B cell (primary cell): ENCODE data around the gene EMID1. TPM values are rescaled to one million over a fixed set of nuclear protein-coding genes. Genes with fewer than 3 reads are reported as not detected.

Source experiments
- ATAC-seq: fragments of 200-7000 bp; cut with Tn5 transposase; one replicate; pipeline ENCODE4 v1.10.0; 2021; ENCODE audit warnings: low read depth, mild to moderate bottlenecking, moderate number of reproducible peaks, moderate library complexity
- CTCF ChIA-PET: fragments of 350-600 bp; sonication (Branson Sonifier 250); formaldehyde crosslinking; loops from one replicate; lab custom pipeline; 2021; ENCODE audit warnings: antibody characterized with exemption, inconsistent platforms; lab: Charles Lee
- POLR2A ChIA-PET: fragments of 350-600 bp; sonication (Branson Sonifier 250); formaldehyde crosslinking; loops from one replicate; lab custom pipeline; 2021; ENCODE audit warnings: antibody characterized with exemption; lab: Charles Lee
- DNase-seq: peaks from one replicate; pipeline ENCODE4 v3.0.0; 2013
- H2AFZ ChIP-seq: 2 replicates; pipeline ENCODE4 v1.6.1; 2012; ENCODE audit warnings: mild to moderate bottlenecking, low read depth, low read length; ENCODE audit not compliant: insufficient read depth, poor library complexity, severe bottlenecking
- H3K27ac ChIP-seq, 2 donors: 1 replicate in 1 of 2; 2 replicates in 1 of 2; pipeline ENCODE4 v1.5.1; 2012 to 2013; ENCODE audit warnings: low read length in 2 of 2, mild to moderate bottlenecking in 2 of 2, moderate library complexity in 1 of 2
- H3K27me3 ChIP-seq, 4 experiments: fragments of 200-600 bp in 1 of 4; sonication (generic) in 1 of 4; replicated peaks in 1 of 4; 1 replicate in 2 of 4; 2 replicates in 2 of 4; pipeline versions ENCODE4 v1.6.1 to v1.7.0; 2013 to 2016; ENCODE audit warnings: low read length in 3 of 4, mild to moderate bottlenecking in 2 of 4, mixed read lengths in 1 of 4, moderate library complexity in 1 of 4; ENCODE audit not compliant: insufficient read depth in 4 of 4, control insufficient read depth in 3 of 4; ENCODE audit errors: control extremely low read depth in 1 of 4
- H3K36me3 ChIP-seq, 2 experiments: replicated peaks in 1 of 2; 1 replicate in 1 of 2; 2 replicates in 1 of 2; pipeline versions ENCODE4 v1.6.1 to v1.7.1; 2013; ENCODE audit warnings: low read length in 1 of 2; ENCODE audit not compliant: insufficient read depth in 2 of 2, control insufficient read depth in 1 of 2; ENCODE audit errors: control extremely low read depth in 1 of 2, extremely low read depth in 1 of 2
- H3K4me1 ChIP-seq, 2 donors: fragments of 200-600 bp in 1 of 2; sonication (generic) in 1 of 2; 1 replicate in 1 of 2; 2 replicates in 1 of 2; pipeline versions ENCODE4 v1.5.1 to v1.6.1; 2013 to 2017; ENCODE audit warnings: low read length in 2 of 2; ENCODE audit not compliant: control insufficient read depth in 2 of 2, insufficient read depth in 2 of 2
- H3K4me2 ChIP-seq: replicated peaks from 2 replicates; pipeline ENCODE3; 2012; ENCODE audit warnings: mild to moderate bottlenecking, low read depth, low read length; ENCODE audit not compliant: poor library complexity, severe bottlenecking
- H3K4me3 ChIP-seq, 5 experiments: fragments of 200-600 bp in 1 of 5; sonication (generic) in 1 of 5; 1 replicate in 3 of 5; 2 replicates in 2 of 5; pipeline versions ENCODE4 v1.5.1 to v1.7.0; 2011 to 2016; ENCODE audit warnings: low read length in 4 of 5, mild to moderate bottlenecking in 4 of 5, low read depth in 2 of 5, control low read depth in 1 of 5, moderate library complexity in 1 of 5; ENCODE audit not compliant: insufficient read depth in 1 of 5; ENCODE audit errors: control extremely low read depth in 1 of 5, extremely low read depth in 1 of 5
- H3K79me2 ChIP-seq: fragments of 200-600 bp; sonication (generic); one replicate; pipeline ENCODE4 v1.6.0; 2016; ENCODE audit warnings: low read length; ENCODE audit not compliant: control insufficient read depth, insufficient read depth
- H3K9ac ChIP-seq: fragments of 200-600 bp; sonication (generic); 2 replicates; pipeline ENCODE4 v1.6.1; 2017; ENCODE audit warnings: mild to moderate bottlenecking, low read length, moderate library complexity
- H3K9me3 ChIP-seq, 3 donors: one replicate each; pipeline versions ENCODE4 v1.6.1 to v1.7.1; 2013; ENCODE audit warnings: low read length in 2 of 3; ENCODE audit not compliant: control insufficient read depth in 2 of 3, insufficient read depth in 1 of 3; ENCODE audit errors: control extremely low read depth in 1 of 3
- H4K20me1 ChIP-seq: 2 replicates; pipeline ENCODE4 v1.6.0; 2012; ENCODE audit warnings: mild to moderate bottlenecking, low read length; ENCODE audit not compliant: insufficient read depth, control insufficient read depth, poor library complexity, severe bottlenecking
- H3K27ac Mint-ChIP-seq: one replicate; pipeline ENCODE4 v1.8.0; 2021; ENCODE audit warnings: mixed read lengths
- H3K27me3 Mint-ChIP-seq: one replicate; pipeline ENCODE4 v1.8.0; 2021; ENCODE audit warnings: mixed read lengths
- H3K4me1 Mint-ChIP-seq: one replicate; pipeline ENCODE4 v1.8.0; 2021; ENCODE audit warnings: mixed read lengths
- H3K4me3 Mint-ChIP-seq: one replicate; pipeline ENCODE4 v1.8.0; 2021; ENCODE audit warnings: mixed read lengths
- H3K9me3 Mint-ChIP-seq: one replicate; pipeline ENCODE4 v1.8.0; 2022; ENCODE audit warnings: mixed read lengths; ENCODE audit not compliant: insufficient read depth
- EZH2 ChIP-seq: IDR thresholded peaks from 2 replicates; pipeline ENCODE4 v1.6.1; 2012; ENCODE audit warnings: borderline replicate concordance, low read depth, mild to moderate bottlenecking, moderate library complexity, low read length; ENCODE audit not compliant: insufficient read depth, poor library complexity, severe bottlenecking
- WGBS: methylation state at CpG from one replicate; pipeline ENCODE4 v1.1.5; 2013; ENCODE audit warnings: missing lambda C conversion rate; ENCODE audit not compliant: insufficient coverage; 5-methylcytosine and 5-hydroxymethylcytosine counted together
- intact Hi-C: fragments of 100-400 bp; cut with micrococcal nuclease; formaldehyde crosslinking; loops from one replicate; pipeline ENCODE4 v1.10.0; 2022
- polyA plus RNA-seq: library from polyadenylated mRNA; depleted of rRNA; stranded (reverse); fragments of >200 nt; gene quantifications from 2 replicates; pipeline ENCODE4 v1.2.3, GENCODE V29; 2012
- total RNA-seq, 2 donors: library from RNA; stranded (reverse); fragments of 120-200 nt in 1 of 2; gene quantifications; 1 replicate in 1 of 2; 2 replicates in 1 of 2; pipeline versions ENCODE4 v1.2.3 to v1.2.4, GENCODE V29; 2013 to 2022
- TF ChIP-seq, protein P1 (sequence below): fragments of 200-600 bp; IDR thresholded peaks from one replicate; pipeline ENCODE4 v1.8.0; 2022; ENCODE audit warnings: antibody characterized with exemption, mild to moderate bottlenecking

Gene EMID1
- total and polyA plus RNA-seq, 2 donors (not counting 1 experiment from before 2014, with no cell fraction given), result not detected

GRCh38 chr22:29275167-29275566 is 69.5 kb downstream of the EMID1 start:
- no peak overlapping the region for H3K9ac ChIP-seq
- ChIA-PET CTCF (no interaction called here), POLR2A (no interaction called here)
- peaks cover 94% of the 10 kb centered on the region for H3K79me2 ChIP-seq
- intact Hi-C loops, result no loop called here
- WGBS, result 86% methylated on average over 2 of the region's 3 CpGs
- peaks cover 60% of the 10 kb centered on the region for H3K4me1 Mint-ChIP-seq
- H3K27ac ChIP-seq, result no peak overlapping the region
- no peak overlapping the region for H2AFZ ChIP-seq
- H3K4me1 ChIP-seq, result peaks cover 20 to 23% of the 10 kb centered on the region in 2 donors
- no peak overlapping the region for H3K27ac Mint-ChIP-seq
- no peak for ATAC-seq
- H3K27me3 Mint-ChIP-seq, result no peaks in the 10 kb centered on the region
- no peak overlapping the region for H3K4me3 Mint-ChIP-seq
- DNase-seq, result no peak
- no peaks in the 10 kb centered on the region for H3K27me3 ChIP-seq
- no peaks in the 10 kb centered on the region for H3K9me3 Mint-ChIP-seq
- H4K20me1 ChIP-seq, result peaks cover 87% of the 10 kb centered on the region
- H3K4me3 ChIP-seq, result no peak overlapping the region
- no peak for TF ChIP-seq EZH2
- TF ChIP-seq, protein P1, sequence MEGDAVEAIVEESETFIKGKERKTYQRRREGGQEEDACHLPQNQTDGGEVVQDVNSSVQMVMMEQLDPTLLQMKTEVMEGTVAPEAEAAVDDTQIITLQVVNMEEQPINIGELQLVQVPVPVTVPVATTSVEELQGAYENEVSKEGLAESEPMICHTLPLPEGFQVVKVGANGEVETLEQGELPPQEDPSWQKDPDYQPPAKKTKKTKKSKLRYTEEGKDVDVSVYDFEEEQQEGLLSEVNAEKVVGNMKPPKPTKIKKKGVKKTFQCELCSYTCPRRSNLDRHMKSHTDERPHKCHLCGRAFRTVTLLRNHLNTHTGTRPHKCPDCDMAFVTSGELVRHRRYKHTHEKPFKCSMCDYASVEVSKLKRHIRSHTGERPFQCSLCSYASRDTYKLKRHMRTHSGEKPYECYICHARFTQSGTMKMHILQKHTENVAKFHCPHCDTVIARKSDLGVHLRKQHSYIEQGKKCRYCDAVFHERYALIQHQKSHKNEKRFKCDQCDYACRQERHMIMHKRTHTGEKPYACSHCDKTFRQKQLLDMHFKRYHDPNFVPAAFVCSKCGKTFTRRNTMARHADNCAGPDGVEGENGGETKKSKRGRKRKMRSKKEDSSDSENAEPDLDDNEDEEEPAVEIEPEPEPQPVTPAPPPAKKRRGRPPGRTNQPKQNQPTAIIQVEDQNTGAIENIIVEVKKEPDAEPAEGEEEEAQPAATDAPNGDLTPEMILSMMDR, result no peak
- peaks cover 8 to 77% of the 10 kb centered on the region in 2 experiments for H3K36me3 ChIP-seq
- H3K4me2 ChIP-seq, result no peak overlapping the region
- H3K9me3 ChIP-seq, result peaks cover 0 to 2% (median 0%) of the 10 kb centered on the region in 3 donors

GRCh38 chr22:29275819-29276565 is 70.3 kb downstream of the EMID1 start:
- peaks cover 51% of the 10 kb centered on the region for H3K4me1 Mint-ChIP-seq
- ATAC-seq (no peak), DNase-seq (no peak)
- TF ChIP-seq EZH2, result no peak
- TF ChIP-seq, protein P1, result no peak
- H2AFZ ChIP-seq, result no peak overlapping the region
- H3K27ac Mint-ChIP-seq, result no peak overlapping the region
- 100% methylated on average over 1 of the region's 3 CpGs for WGBS
- ChIA-PET POLR2A (no interaction called here), CTCF (no interaction called here)
- no peaks in the 10 kb centered on the region for H3K27me3 Mint-ChIP-seq
- no peak overlapping the region for H3K4me3 Mint-ChIP-seq
- peaks cover 8 to 79% of the 10 kb centered on the region in 2 experiments for H3K36me3 ChIP-seq
- no peak overlapping the region for H3K4me2 ChIP-seq
- peaks cover 90% of the 10 kb centered on the region for H3K79me2 ChIP-seq
- H4K20me1 ChIP-seq, result peaks cover 84% of the 10 kb centered on the region
- no peak overlapping the region for H3K9ac ChIP-seq
- intact Hi-C loops, result no loop called here
- peaks cover 12 to 15% of the 10 kb centered on the region in 2 donors for H3K4me1 ChIP-seq
- H3K9me3 Mint-ChIP-seq, result no peaks in the 10 kb centered on the region
- no peak overlapping the region for H3K27ac ChIP-seq
- peaks cover 0 to 2% (median 0%) of the 10 kb centered on the region in 3 donors for H3K9me3 ChIP-seq
- no peaks in the 10 kb centered on the region for H3K27me3 ChIP-seq
- no peak overlapping the region for H3K4me3 ChIP-seq
